GM12878 (cell line): ENCODE results near the gene PCDHA7. TPM values are rescaled to one million over a fixed set of nuclear protein-coding genes. Genes with fewer than 3 reads are reported as not detected.

ENCODE experiments used
- ATAC-seq: fragments of 200-7000 bp; cut with Tn5 transposase; 3 replicates; pipeline ENCODE4 v1.9.1; 2020; ENCODE audit warnings: mild to moderate bottlenecking, moderate library complexity
- BruUV-seq: library from RNA; stranded (reverse); fragments of 400-500 nt; replicated peaks from 2 replicates; lab custom pipeline; 2021; lab: Mats Ljungman, UMichigan
- CTCF ChIA-PET: fragments of 300-600 bp; sonication (Branson Sonifier 250); formaldehyde crosslinking; extraction: SDS; loops from one replicate; lab custom pipeline; 2021; ENCODE audit warnings: inconsistent platforms; lab: Yijun Ruan, JAX
- POLR2A ChIA-PET: fragments of 350-600 bp; formaldehyde crosslinking; extraction: SDS; loops from one replicate; lab custom pipeline; 2021; ENCODE audit warnings: inconsistent platforms; lab: Charles Lee
- RAD21 ChIA-PET: fragments of 300-600 bp; sonication (Branson Sonifier 250); formaldehyde crosslinking; loops from one replicate; lab custom pipeline; 2023; ENCODE audit warnings: antibody characterized with exemption; ENCODE audit not compliant: unreplicated experiment; lab: Charles Lee
- SMC1A ChIA-PET: fragments of 300-600 bp; sonication (Branson Sonifier 250); formaldehyde crosslinking; loops from one replicate; lab custom pipeline; 2023; ENCODE audit not compliant: unreplicated experiment, uncharacterized antibody; lab: Charles Lee
- DNase-seq: peaks from one replicate; pipeline ENCODE4 v3.0.0-alpha.2; 2011; ENCODE audit warnings: low read depth, low spot score
- FAIRE-seq: peaks from 3 replicates; lab custom pipeline; 2011; peaks lifted over from hg19 to GRCh38; lab: Jason Lieb, UNC
- H2AFZ ChIP-seq: 2 replicates; pipeline ENCODE4 v1.6.0; 2011; ENCODE audit warnings: low read depth, low read length, control low read depth; ENCODE audit not compliant: control insufficient read depth
- H3K27ac ChIP-seq: 2 replicates; pipeline ENCODE4 v1.5.1; 2011; ENCODE audit warnings: control low read depth; ENCODE audit not compliant: control insufficient read depth, insufficient read depth
- H3K27me3 ChIP-seq, 2 experiments: replicated peaks in 1 of 2; 2 replicates each; pipeline versions ENCODE4 v1.6.0 to v1.6.1; 2011; ENCODE audit warnings: low read length in 1 of 2; ENCODE audit not compliant: control insufficient read depth in 2 of 2, insufficient read depth in 2 of 2
- H3K36me3 ChIP-seq, 2 experiments: 2 replicates each; pipeline ENCODE4 v1.5.1; 2011; ENCODE audit warnings: low read length in 1 of 2; ENCODE audit not compliant: control insufficient read depth in 2 of 2, insufficient read depth in 2 of 2
- H3K4me1 ChIP-seq: 2 replicates; pipeline ENCODE4 v1.6.1; 2011; ENCODE audit warnings: mild to moderate bottlenecking, low read length, moderate library complexity, mixed read lengths; ENCODE audit not compliant: control insufficient read depth, insufficient read depth
- H3K4me2 ChIP-seq: 2 replicates; pipeline ENCODE4 v1.6.0; 2011; ENCODE audit warnings: control low read depth; ENCODE audit not compliant: control insufficient read depth, insufficient read depth
- H3K4me3 ChIP-seq: fragments of 200-600 bp; sonication (generic); 2 replicates; pipeline ENCODE4 v1.5.1; 2016
- H3K79me2 ChIP-seq: 2 replicates; pipeline ENCODE4 v1.6.0; 2011; ENCODE audit warnings: low read length; ENCODE audit not compliant: control insufficient read depth, insufficient read depth
- H3K9ac ChIP-seq: 2 replicates; pipeline ENCODE4 v1.8.0; 2011; ENCODE audit warnings: low read length, control low read depth, mixed read lengths; ENCODE audit not compliant: control insufficient read depth, insufficient read depth
- H3K9me3 ChIP-seq: replicated peaks from 3 replicates; pipeline ENCODE4 v1.5.1; 2011; ENCODE audit warnings: mild to moderate bottlenecking, low read length; ENCODE audit not compliant: control insufficient read depth, insufficient read depth
- H4K20me1 ChIP-seq: 2 replicates; pipeline ENCODE4 v1.6.0; 2011; ENCODE audit not compliant: control insufficient read depth, insufficient read depth
- ATF2 ChIP-seq: IDR thresholded peaks from 2 replicates; pipeline ENCODE4 v1.6.1; 2012; ENCODE audit warnings: low read length, inconsistent platforms
- BMI1 ChIP-seq: fragments of 450-650 bp; IDR thresholded peaks from 2 replicates; pipeline ENCODE4 v1.6.1; 2016; ENCODE audit warnings: mild to moderate bottlenecking, moderate library complexity, borderline replicate concordance
- FOS ChIP-seq: IDR thresholded peaks from 3 replicates; pipeline ENCODE4 v1.6.1; 2011; ENCODE audit warnings: borderline replicate concordance; ENCODE audit not compliant: insufficient read length; ENCODE audit errors: extremely low read depth
- IKZF2 ChIP-seq, 2 experiments: fragments of 450-650 bp; IDR thresholded peaks; 2 replicates each; pipeline ENCODE4 v1.6.1; 2017; ENCODE audit warnings: mild to moderate bottlenecking in 2 of 2, moderate library complexity in 2 of 2
- IRF4 ChIP-seq: IDR thresholded peaks from 2 replicates; pipeline ENCODE4 v1.6.1; 2011; ENCODE audit warnings: low read depth, low read length
- MTA3 ChIP-seq: IDR thresholded peaks from 2 replicates; pipeline ENCODE4 v1.6.1; 2012; ENCODE audit warnings: low read length, inconsistent platforms, borderline replicate concordance
- NBN ChIP-seq: fragments of 450-650 bp; IDR thresholded peaks from 2 replicates; pipeline ENCODE4 v1.6.1; 2016
- SIN3A ChIP-seq: IDR thresholded peaks from 2 replicates; pipeline ENCODE4 v1.6.1; 2012; ENCODE audit warnings: low read depth, low read length, improper control_type of control experiment
- SMAD1 ChIP-seq: fragments of 450-650 bp; IDR thresholded peaks from 2 replicates; pipeline ENCODE4 v1.6.1; 2018; ENCODE audit warnings: mild to moderate bottlenecking, low read depth; ENCODE audit not compliant: partially characterized antibody
- SUZ12 ChIP-seq: fragments of 200-600 bp; sonication (generic); IDR thresholded peaks from one replicate; pipeline ENCODE4 v1.6.1; 2018; ENCODE audit warnings: antibody characterized with exemption, mild to moderate bottlenecking; ENCODE audit not compliant: unreplicated experiment
- YBX1 ChIP-seq: fragments of 450-650 bp; IDR thresholded peaks from 2 replicates; pipeline ENCODE4 v1.6.1; 2016; ENCODE audit warnings: antibody characterized with exemption
- ZNF274 ChIP-seq: IDR thresholded peaks from one replicate; pipeline ENCODE4 v1.8.0; 2011; ENCODE audit not compliant: insufficient read length, insufficient read depth
- WGBS: methylation state at CpG from one replicate; pipeline ENCODE4 v1.1.6; 2016; ENCODE audit warnings: low lambda C conversion rate; ENCODE audit not compliant: insufficient replicate concordance, insufficient coverage; ENCODE audit errors: missing lambda C conversion rate; 5-methylcytosine and 5-hydroxymethylcytosine counted together
- in situ Hi-C: fragments of 300-500 bp; cut with MboI; formaldehyde crosslinking; loops from 9 replicates; pipeline ENCODE4 v1.14.3; 2018; ENCODE audit warnings: mixed read lengths
- intact Hi-C: fragments of 100-400 bp; cut with micrococcal nuclease; formaldehyde crosslinking; loops from one replicate; pipeline ENCODE4 v1.14.2; 2022; ENCODE audit not compliant: unreplicated experiment
- polyA plus RNA-seq, 11 experiments: library from polyadenylated mRNA; depleted of rRNA in 4 of 11; unstranded in 6 of 11; stranded (reverse) in 5 of 11; fragments of >200 nt; fragmentation: Nextera tagmentation in 4 of 11; fragmentation: Illumina TruSeq in 1 of 11; extraction: Ambion mirVana in 4 of 11; extraction: Trizol in 1 of 11; gene quantifications; 1 replicate in 1 of 11; 2 replicates in 10 of 11; pipeline versions ENCODE4 v1.2.1 to v1.2.3, GENCODE V29; 2011 to 2016; ENCODE audit warnings: inconsistent platforms in 2 of 11, missing spikeins in 2 of 11, low read depth in 1 of 11
- total RNA-seq, 4 experiments: library from RNA; depleted of rRNA in 3 of 4; stranded (reverse); fragments of >200 nt in 3 of 4; fragmentation: Illumina TruSeq in 1 of 4; extraction: Trizol in 1 of 4; gene quantifications; 2 replicates each; pipeline versions ENCODE4 v1.2.1 to v1.2.3, GENCODE V29; 2013 to 2021
- TF ChIP-seq, protein P1 (sequence below): fragments of 450-650 bp; IDR thresholded peaks from 2 replicates; pipeline ENCODE4 v1.6.1; 2017; ENCODE audit warnings: borderline replicate concordance

PCDHA7 gene
- total and polyA plus RNA-seq, 10 of the 15 experiments (the other 5 are each of a cell fraction or from before 2014, with no cell fraction given), result 0.05 to 0.06 TPM; not detected in 8

DNA sequence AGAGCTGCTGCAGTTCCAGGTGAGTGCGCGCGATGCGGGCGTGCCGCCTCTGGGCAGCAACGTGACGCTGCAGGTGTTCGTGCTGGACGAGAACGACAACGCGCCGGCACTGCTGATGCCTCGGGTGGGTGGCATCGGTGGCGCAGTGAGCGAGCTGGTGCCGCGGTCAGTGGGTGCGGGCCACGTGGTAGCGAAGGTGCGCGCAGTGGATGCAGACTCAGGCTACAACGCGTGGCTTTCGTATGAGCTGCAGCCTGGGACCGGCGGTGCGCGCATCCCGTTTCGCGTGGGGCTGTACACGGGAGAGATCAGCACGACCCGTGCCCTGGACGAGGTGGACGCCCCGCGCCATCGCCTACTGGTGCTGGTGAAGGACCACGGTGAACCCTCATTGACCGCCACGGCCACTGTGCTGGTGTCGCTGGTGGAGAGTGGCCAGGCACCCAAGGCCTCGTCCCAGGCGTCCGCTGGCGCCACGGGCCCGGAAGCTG is 31.2 kb upstream of the PCDHA7 start:
- H3K27ac ChIP-seq, result no peak overlapping the region
- RAD21 ChIA-PET, result no interaction called here
- H3K4me1 ChIP-seq, result no peaks in the 10 kb centered on the region
- no peaks in the 10 kb centered on the region for H3K36me3 ChIP-seq
- H3K9me3 ChIP-seq, result peaks cover 1% of the 10 kb centered on the region; the same call in 2 of the 3 replicates
- POLR2A ChIA-PET, result no interaction called here
- in situ Hi-C loops, result loop anchor here (25.0 kb wide), 1 partner anchor 759 kb away; no protein-coding TSS in a partner anchor
- WGBS, result 84% methylated on average over 38 of the region's 53 CpGs
- CTCF ChIA-PET, result no interaction called here
- BruUV-seq, result no TSS peak
- DNase-seq (no peak), ATAC-seq (no peak), FAIRE-seq (no peak)
- no peaks in the 10 kb centered on the region for H3K79me2 ChIP-seq
- no peaks in the 10 kb centered on the region for H3K27me3 ChIP-seq
- H2AFZ ChIP-seq, result no peak overlapping the region
- no peaks in the 10 kb centered on the region for H4K20me1 ChIP-seq
- no peak overlapping the region for H3K4me2 ChIP-seq
- no peak overlapping the region for H3K9ac ChIP-seq
- no peak overlapping the region for H3K4me3 ChIP-seq
- intact Hi-C loops, result no loop called here
- SMC1A ChIA-PET, result no interaction called here
- no peak for TF ChIP-seq NBN
- TF ChIP-seq ATF2, result no peak
- TF ChIP-seq SIN3A, result no peak
- no peak for TF ChIP-seq ZNF274
- TF ChIP-seq YBX1, result no peak
- TF ChIP-seq IRF4, result no peak
- no peak for TF ChIP-seq SMAD1
- TF ChIP-seq MTA3, result no peak
- TF ChIP-seq, protein P1, sequence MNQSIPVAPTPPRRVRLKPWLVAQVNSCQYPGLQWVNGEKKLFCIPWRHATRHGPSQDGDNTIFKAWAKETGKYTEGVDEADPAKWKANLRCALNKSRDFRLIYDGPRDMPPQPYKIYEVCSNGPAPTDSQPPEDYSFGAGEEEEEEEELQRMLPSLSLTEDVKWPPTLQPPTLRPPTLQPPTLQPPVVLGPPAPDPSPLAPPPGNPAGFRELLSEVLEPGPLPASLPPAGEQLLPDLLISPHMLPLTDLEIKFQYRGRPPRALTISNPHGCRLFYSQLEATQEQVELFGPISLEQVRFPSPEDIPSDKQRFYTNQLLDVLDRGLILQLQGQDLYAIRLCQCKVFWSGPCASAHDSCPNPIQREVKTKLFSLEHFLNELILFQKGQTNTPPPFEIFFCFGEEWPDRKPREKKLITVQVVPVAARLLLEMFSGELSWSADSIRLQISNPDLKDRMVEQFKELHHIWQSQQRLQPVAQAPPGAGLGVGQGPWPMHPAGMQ, result no peak
- no peak for TF ChIP-seq IKZF2 (IDR thresholded peaks at IDR 0.05)
- TF ChIP-seq FOS, result no peak
- TF ChIP-seq SUZ12, result no peak
- no peak for TF ChIP-seq BMI1
